GM18498 (cell line): Measurements from ENCODE around the gene FBXW8.
A peak's percentile ranks its signal among the peaks of the same experiment; 100 is the strongest.

Experiments
- ATAC-seq: cut with Tn5 transposase; IDR thresholded peaks from one replicate; pipeline ENCODE4 v1.9.1; 2021; ENCODE audit warnings: mild to moderate bottlenecking, moderate library complexity; ENCODE audit not compliant: unreplicated experiment

Gene FBXW8

DNA sequence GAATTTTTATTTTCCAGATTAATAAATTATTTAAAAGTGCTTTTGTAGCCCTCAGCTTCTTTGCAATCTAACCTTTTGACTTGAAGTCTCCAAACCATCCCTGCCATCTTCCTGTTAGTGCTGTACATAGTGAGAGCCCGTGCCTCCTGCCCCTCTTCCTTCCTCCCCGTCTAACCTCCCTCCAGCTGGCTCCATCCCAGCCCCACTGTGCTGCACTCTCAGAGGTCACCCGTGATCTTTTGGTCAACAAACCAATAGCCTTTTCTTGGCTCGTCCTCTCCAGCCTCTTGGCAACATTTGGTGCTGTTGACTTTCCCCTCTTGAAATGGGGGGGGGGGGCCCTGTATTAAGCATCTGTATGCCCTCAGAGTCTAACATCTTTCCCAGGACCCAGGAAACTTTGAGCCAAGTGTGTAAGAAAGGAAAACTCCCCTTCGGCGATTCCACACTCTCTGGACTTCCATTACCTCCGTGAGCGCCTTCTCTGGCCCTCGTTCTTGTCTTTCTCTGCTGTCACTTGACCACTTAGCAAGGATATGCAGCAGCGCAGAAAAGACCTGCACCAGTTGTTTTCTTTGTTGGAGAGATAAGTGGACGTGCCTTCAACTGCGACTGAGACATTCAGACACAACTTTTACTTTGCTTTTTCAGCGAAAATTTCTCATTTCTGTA lies 44.1 kb downstream of the FBXW8 start:
- ATAC-seq = no peak

DNA sequence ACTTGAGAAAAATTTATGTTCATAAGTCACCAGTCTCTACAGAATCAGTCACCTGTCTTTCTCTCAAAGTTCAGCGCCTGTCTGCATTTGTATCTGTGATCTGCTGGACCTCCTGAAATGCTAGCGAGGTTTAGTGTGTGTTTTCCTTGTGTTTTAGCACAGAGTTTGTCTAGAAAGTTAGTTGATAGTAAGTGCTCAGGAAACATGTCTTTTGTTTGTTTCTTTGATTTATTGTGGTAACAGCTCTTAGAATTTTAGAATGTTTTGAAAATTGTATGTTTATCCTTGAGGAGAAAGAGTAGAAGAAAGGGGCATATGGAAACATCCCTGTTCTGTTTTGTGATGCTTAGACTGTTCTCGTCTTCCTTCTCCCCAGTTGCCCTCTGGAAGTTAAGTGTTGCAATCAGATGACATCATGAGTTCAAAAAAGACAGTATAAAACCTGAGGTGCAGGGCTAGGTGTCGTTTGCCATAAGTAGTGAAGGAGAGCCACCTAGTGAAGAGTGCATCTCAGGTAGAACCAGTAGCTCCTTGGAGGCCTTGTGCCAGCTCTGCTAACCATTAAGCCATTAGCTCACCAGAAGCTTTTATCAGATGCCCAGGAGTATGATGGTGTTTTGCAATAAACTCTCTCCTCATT lies 44.8 kb downstream of the FBXW8 start:
- ATAC-seq = no peak

DNA sequence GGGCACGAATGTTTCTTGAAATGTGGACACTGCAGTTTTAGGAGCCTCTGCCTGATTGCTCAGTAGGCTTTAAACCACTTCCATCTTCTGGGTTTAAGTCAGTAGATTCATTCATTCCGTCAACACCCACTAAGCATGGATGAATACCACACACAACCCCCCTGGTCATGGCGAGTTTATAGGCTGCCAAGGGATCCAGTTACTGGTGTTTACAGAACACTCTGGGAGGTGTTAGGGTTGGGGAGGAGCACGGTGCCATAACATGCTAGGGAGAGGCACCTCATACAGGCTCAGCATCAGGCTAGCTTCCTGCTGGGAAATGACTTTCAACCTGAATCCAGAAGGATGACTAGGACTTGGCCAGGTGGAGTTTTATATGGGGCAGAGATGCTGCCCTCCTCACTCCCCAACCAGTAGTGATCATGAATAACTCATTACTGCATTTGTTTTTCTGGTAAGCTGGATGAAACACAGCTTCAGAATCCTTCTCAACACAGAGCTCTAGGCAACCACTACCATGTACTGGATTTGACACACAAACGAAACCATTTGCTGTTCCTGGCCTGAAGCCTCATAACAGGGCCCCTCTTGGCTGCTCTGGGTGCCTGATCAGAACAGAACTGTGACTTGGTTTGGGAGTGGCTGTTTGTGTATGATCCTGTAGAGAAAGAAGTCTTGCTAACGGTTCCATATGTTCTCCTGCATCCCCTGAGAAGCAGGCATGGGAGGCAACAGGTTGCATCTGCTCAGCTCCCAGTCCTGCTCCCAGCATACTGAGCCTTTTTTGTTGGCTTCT lies 47.9 kb downstream of the FBXW8 start:
- no peak for ATAC-seq

DNA sequence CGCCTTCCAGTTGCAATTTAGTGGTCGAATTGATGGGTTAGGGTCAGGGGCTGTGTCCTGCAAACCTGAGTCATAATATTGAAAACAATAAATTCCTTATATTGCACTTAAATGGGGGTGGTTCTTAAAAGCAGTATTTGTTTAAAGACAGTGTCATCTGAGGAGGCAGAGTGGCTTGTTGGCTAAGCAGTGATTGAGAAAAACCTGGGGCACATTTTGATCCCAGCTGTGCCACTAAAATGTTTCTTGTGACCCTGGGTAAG lies 48.4 kb downstream of the FBXW8 start:
- ATAC-seq = no peak

DNA sequence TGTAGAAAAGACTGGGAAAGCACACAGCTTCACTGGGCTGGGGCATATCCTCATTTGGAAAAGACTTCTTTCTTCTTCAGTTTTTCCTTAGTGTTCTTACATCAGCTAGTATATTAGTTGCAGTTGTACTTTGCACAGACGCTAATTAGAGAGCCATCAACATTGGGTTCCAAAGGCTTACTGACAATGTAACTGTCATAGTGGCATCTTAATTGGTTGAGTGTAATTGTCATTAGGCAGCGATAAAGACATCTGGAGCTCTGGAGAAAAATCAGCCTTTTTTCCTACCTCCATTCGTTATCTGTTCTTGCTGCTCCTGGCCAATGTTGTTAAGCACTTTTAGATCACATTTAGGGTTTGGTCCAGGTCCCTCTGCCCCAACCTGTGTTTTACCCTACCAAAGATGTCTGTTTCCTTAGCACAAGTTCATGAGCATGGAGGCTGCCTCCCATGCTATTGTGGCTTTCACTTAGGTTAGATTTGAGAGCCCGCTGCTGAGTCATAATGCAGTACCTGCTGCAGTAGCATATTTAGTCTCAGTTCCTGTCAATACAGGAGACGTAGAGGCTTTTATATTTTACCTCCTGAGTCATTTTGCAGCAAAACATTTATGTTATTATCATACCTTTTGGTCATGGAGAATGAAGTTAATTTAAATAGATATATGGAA lies 49.2 kb downstream of the FBXW8 start:
- peak; percentile 97 for ATAC-seq

DNA sequence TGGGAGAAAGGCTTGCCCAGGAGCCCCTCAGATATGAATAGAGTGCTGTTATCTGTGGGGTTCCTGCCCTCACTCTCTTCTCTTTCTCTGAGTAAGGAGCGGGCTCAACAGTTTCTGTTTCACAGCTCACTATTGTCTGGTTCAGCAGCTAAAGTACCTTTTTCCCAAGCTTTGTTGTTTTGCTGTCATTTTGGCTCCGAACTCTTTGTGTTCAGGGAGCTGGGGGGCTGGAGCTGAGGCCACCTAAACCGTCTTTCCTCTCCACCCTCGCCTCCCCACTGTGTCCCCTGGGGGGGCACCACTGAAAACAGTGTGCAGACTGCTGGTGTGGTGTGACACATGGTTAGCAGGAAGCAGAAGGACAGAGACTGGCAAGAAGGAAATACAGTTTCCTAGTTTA lies 51.4 kb downstream of the FBXW8 start:
- no peak for ATAC-seq

DNA sequence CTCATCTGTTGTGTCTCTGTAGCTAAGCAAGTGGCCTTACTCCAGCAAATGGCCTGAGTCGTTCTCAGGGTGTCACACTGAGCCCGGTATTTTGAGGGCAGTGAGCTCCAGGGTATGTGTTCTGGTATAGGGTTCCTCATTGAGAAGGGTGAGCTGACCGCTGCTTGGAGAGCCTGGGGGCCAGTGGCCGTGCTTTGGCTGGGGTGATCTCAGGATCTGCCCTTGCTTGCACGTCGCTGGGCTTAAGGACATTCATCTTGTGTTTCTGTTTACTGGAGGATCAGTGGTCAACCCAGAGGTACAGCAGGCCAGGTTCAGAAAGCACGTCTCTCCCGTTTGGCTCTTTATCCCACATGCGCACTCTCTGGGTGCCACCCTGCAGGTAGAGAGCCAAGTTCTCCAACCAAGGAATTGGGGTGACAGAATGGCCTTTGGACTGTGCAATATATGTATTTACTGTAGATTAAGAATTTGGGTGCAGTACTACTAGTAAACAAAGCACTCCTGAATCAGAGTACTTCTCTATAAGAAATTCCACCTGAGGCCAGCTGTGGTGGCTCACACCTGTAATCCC lies 52.1 kb downstream of the FBXW8 start:
- ATAC-seq = no peak

DNA sequence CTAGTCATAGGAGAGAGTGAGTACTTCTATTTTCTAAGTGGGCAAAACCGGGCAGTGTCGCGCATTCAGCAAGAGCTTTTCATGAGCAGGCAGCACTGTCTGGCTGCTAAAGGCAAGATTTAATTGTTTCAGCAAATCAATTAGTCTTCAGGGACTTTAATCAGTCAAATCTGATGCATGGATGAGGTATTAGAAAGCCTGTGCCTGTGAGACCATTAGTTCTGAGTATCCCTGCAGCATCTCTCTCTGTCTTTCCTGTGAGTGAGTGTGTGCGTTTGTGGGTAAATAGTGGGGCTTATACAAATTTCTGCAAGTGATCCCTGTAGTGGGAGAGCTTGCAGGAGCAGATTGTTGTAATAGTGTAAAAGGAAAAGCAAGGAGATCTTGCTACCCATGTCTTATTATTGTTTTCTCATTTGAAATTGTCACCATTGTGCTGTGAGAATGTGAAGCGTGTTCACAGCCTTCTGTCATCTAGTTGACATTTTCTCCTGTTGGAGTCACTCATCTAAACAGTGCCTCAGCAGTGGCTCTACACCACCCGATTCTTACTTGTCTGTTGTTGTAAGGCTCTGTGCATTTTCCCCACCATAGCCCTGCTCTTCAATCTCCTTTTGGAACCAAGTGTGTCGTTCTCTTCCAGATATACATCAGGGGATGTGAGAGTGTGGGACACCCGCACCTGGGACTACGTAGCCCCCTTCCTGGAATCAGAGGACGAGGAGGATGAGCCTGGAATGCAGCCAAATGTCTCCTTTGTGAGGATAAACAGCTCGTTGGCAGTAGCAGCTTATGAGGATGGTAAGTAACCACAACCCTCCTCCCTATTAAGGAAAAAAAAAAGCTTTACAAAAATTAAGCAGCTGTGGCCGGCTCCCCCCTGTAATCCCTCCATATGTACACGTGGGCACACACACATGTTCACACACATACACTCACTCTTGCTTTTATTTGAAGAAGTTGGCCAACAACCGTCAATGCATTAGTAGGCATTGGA lies 53.6 kb downstream of the FBXW8 start:
- no peak for ATAC-seq

DNA sequence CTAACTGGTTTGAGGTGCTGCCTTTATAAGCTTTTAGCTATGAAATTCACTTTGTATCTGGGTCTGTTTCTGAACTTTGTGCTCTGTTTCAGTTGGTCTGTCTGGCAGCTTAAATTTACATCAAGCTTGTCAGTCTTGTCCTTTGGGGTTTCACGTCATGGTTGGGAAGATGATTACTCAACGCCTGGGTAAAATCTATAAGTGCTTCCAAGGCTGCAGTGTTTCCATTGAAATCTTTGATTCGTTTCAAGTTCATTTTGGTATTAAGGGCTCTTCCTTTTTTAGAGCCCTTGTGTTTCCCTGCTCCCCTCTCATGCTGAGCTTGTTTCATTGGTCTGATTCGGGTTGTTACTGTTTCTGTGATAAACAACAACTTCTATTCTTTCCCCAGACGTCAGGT lies 58.2 kb downstream of the FBXW8 start:
- ATAC-seq = no peak

DNA sequence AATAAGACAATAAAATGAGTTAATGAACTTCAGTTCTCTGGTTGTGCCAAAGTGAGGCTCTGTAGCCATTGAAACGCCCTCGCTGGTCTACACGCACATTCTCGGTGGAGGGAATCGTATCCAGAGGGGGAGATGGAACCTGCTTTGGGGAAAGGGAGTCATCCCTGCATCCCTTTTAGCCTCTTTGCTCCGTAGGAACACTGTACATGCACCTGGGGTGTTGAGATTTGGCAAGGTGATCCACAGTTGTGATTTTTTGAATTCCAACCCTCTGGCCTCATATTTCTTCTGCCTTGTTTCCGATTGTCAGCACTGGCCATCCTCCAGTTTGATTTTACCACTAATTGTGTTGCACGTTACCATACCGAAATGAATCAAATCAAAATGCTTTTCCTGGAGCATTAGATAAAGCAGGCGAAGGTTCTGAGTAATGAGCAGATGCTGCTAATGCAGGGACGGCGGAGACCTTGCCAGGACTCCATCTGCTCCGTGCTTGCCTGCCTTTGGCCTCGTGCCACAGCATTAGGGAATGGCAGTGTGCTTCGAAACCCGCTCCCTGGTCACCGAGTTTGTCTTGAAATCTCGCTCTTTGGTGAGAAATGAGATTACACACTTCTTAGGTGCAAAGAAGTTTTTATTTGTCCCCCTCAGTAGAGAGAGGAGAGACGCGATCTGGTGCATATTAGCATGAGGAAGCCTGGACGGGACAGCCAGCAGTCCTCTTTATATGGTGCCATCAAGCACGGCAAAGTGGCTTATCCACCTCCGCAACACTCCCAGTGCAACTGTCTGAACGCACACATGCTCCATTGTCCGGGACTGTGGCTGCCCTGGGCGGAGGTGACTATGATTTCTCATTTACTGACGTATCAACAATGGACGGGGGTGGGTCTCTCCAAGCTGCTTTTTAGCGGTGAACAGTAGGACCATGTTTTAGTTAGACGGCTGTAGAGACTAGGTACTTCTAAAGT lies 59.1 kb downstream of the FBXW8 start:
- no peak for ATAC-seq

DNA sequence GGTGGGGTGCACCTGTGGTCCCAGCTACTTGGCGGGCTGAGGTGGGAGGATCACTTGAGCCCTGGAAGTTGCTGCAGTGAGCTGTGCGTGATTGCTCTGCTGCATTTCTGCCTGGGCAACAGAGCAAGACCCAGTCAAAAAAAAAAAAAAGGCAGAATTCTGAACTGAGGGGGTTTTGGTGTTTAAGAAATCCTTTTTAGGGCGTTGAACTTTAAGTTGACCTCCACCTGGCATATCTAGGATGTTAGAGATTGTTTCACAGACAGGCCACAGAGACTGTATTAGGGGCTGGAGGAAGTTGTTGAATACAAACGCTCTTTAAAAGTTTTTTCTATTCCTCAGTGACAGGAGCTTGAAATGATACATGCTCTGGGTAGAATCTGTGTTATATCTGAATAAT lies 60.5 kb downstream of the FBXW8 start:
- no peak for ATAC-seq

DNA sequence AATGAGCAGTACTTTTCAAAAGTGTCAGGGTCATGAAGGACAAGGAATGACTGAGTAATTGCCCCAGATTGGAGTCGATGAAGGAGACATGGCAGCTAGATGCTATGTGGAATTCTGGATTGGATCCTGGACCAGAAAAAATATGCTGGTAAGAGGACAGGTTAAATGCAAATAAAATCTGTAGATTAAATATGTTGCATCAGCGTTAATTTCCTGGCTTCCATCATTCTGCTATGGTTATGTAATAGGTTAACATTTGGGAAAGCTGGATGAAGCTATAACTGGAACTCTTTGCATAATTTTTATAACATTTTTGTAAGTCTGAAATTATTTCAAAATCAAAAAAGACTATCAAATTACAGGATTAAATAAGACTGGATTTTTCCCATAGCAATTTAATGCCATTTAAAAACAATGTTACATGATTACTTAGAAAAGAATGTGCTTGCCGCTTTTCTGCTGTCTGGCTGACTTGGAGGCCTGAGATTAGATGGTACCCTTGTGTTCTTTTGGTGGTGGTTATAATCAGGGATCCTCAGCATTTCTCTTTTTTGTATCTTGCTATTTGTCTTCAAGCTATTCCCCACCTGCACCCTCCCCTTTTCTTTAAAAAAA lies 65.1 kb downstream of the FBXW8 start:
- no peak for ATAC-seq

DNA sequence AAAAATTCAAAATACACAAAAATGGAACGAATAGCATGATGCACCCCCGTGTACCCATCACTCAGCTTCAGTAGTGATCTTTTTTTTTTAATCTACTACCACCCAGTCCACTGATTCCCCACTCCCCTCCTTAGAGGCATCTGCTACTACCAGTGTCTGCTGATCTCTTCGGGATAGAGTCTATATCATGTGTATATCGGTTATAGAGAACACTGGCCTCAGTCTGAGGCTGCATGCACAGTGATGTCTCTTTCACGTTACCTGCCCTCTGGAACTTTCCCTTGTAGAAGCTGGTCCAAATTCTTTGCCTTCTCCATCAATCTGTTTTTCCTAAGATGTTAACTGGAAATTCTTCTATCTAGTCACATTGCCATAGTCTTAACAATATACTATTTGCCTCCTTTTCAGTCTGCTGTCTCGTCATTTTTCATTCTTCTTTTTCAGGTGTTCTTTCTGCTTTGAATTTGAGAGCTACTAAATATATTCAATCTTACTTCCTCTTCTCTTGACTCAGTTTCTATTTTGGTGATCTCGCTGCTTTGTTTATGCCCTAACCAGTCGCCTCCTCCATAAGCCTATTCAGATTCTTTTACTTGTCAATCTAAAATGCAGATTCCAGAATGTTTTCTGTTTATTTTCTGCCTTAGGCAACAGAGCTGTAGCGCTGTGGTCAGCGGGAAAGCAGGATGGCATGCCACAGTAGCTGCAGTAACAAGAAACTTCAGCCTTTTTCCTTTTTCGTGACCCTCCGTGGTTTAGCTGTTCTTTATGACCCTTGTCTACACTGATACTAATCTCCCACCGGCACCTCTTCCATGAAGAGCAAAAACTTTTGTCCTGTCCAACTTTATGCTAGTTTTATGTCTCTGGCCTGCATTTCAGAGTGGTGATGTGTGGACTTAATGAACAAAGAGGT lies 67.0 kb downstream of the FBXW8 start:
- ATAC-seq = peak; percentile 83

DNA sequence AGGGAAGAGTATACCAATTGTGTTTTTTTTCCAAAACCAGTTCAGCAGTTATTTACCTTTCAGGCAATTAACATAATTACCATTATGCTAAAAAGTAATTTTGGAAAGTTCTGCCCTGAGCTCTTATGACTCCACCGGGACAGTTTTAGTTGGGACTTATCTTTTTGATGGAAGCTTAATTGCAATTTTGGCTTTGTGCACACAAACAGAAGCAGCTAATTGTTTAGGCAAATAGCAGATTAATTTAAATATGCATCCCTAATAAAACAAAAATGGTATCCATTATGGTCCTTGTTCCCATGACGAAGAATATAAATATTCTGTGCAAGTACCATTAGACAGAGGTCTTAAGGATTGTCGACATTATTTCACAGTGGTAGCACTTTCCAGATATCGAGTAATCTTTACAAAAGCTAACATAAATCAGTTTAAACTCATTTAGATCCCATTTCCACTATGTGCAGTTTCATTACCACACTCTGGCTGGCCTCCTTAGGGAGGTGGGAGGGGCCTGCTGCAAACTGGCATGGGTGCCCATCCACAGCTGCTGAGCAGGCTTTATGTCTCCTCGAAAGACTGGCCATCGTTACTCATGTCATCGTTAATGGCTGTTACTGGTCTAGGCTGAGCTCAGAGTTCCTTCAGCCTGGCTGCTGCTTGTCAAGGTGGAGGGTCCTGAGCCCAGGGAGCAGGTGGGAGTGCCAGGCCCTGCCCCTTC lies 68.2 kb downstream of the FBXW8 start:
- no peak for ATAC-seq

DNA sequence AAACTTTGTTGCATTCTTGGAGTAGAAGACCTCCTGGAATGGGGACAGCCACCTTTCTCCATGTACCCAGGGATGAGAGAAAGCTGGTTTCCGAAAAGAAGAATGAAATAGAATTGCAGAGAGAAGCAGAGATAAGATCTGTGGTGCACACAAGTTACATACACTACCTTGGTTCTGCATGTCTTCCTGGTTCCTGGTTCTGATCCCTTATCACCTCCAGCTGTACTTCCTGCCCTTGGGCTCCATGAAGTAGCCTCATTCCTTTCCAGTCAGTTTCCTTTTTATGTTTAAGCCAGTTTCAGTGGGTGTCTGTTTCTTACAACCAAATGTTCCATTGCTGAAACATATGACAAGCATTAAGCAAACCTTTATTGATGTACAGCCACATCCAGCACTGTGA lies 69.3 kb downstream of the FBXW8 start:
- ATAC-seq = no peak

DNA sequence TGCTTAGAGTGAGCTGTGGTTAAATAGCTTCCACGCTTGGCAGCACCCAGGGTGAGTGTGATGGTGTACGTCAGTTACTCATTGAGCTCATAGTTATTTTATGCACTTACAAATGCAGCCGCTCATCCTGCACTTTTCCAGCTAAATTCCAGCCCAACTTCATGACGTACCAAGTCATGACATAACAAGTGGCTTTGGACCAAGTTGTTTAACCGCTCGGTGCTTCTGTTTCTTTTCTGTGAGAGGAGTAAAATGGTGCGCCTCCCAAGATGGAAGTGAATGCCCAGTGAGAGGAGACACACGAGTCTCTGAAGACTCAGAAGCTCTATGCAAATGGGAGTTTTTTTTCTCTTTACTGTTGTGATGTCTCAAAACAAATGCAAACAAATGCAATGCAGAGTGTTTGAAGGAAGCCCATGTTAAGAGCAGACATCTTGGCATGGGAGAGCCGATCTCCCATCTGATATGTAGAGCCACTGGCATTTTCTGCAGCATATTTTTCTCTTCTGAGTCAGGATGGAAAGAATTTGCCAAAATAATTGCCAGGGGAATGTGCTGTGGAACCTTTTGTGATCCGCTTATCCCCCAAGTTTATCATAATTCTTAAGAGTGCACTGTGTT lies 72.2 kb downstream of the FBXW8 start:
- ATAC-seq = no peak

DNA sequence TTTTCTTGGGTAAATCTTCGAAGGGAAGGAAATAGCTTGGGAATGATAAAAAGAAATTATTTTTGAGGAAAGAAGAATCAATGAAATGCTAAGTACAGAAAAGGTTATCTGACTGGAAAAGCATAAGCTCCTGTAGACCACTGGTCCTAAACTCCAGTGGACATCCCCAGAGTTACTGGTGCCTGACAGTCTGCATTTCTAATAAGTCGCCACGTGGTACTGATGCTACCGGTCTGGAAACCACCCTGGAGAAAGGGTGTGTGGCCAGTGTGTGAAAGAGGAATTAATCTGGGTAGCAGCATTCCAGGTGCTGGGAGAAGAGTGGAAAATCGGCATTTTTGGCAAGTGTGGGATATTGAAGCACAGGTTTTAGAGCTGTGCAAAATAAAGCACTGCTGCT lies 73.3 kb downstream of the FBXW8 start:
- ATAC-seq = no peak
